ENCODE data around the gene NRDE2.
"Not testable (repeated sequence)": the region's sequence is repeated elsewhere in the genome, so short reads cannot be mapped to it uniquely, and the experiment has no call there.

Gene NRDE2

DNA sequence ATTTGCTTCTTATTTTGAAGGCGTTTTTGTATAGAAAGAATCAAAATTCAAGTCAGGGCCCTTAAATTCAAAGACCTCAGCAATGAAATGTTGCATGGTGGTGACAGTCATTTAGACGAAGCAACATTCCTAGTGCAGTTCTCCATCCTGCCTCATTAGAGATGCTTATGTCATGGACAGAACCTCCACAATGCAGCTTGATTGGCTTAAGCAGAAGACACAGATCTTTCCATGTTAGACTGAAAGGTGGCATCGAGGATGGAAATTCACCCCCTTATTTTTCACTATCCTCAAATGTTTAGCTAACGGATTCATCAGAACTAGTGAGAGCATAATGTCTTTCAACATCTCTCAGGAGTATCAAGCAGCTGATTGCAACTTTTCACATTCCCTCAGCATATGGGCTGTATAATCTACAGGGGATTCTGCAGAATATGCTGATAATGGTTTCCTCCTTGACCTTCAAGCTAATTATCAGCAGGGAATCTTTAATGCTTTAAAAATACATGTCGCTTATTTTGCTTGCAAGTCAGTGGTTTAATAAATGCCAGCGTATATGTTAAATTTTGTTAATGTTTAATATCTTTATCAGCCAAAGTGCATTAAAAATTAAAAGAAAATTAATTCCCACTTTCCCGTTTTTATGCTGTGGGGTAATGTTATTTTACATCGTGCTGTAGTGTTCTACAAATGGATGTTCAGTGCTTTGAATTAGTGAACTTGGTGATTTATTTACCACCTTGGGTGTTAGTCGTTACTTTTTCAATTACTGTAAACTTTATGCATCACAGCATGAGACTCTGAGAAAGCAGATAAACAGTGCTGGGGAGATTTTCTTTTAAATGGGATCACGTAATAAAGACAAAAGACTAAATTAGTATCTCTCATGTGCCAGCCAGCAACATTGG lies 12.8 kb upstream of the NRDE2 start:
- DNase-seq (ENCODE audit: low spot score) = no peak

DNA sequence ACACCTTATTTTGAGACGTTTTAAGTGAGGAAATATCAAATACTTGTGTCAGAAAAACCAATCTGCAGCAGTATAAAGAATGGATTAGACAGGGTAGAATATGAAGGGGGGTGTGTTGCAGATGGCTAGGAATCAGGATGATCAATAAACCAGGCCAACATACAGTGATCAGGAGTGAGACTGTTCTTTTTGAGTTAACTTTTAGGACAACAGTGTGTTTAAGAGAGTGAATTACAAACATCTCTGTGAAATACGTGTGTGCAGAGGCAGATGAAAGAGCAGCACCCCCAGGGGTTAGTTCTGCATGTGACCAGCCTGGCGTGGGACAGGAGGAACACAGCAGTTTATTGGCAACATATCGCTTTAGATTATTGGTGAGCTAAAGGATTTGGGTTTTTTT lies 10.6 kb upstream of the NRDE2 start:
- no peak for DNase-seq (ENCODE audit: low spot score)

DNA sequence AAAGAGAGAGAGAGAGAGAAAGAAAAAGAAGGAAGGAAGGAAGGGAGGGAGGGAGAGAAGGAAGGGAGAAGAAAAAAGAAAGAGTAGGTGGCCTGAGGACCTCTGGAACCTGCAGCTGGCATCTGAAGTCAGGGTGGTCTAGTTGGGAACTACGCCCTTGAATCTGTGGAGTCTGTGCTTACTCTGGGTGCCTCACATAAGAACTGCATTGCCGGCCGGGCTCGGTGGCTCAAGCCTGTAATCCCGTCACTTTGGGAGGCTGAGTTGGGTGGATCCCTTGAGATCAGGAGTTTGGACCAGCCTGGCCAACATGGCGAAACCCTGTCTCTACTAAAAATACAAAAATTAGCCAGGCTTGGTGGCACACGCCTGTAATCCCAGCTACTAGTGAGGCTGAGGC lies 10.0 kb upstream of the NRDE2 start:
- no peak for DNase-seq (ENCODE audit: low spot score)

DNA sequence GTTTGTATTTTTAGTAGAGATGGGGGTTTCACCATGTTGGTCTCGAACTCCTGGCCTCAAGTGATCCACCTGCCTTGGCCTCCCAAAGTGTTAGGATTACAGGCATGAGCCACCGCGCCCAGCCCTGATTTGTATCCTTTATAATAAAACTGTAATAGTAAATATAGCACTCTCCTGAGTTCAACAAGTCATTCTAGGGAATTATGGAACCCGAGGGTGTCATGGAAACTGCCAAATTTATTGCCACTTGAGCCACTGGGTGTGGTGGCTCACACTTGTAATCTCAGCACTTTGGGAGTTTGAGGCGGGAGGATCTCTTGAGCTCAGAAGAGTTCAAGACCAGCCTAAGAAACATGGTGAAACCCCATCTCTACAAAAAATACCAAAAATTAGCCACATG lies 9.5 kb upstream of the NRDE2 start:
- DNase-seq (ENCODE audit: low spot score) = not testable (repeated sequence)

- no peak for DNase-seq (ENCODE audit: low spot score)
These were observed 5.2 kb upstream of the NRDE2 start for GRCh38 chr14:90336985-90337384.

DNA sequence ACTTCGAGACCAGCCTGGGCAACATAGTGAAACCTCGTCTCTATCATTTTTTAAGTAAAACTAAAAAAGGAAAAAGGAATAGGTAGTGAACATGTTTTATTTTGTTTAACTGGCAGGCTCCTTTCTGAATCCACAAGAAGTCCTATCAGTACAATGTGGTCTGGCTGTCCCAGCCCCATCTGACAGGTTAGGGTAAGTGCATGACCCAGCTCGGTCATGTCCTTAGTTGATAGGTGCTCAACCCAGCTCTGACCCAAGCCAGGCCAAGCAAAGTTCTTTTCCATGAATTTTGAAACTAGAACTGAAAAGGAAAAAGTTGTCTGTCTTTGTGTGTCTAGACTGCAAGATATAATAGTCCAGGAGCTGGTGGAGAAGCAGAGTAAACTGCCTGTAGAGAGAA lies 4.7 kb upstream of the NRDE2 start:
- DNase-seq (ENCODE audit: low spot score) = no peak

DNA sequence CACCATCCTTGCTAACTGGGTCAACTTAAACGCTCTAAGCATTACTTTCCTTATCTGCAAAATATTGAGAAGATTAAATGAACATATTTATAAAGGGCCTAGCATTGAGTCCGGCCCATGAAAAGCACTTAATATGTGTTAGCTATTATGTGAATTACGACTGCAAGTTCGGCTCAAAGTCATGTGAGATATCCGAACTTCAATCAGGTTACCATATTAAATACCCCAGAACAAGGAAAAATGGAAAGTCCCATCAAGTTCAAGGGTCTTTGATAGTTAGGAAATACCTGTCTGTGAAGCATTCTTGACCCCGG lies 487 bp upstream of the NRDE2 start:
- no peak for DNase-seq (ENCODE audit: low spot score)

DNA sequence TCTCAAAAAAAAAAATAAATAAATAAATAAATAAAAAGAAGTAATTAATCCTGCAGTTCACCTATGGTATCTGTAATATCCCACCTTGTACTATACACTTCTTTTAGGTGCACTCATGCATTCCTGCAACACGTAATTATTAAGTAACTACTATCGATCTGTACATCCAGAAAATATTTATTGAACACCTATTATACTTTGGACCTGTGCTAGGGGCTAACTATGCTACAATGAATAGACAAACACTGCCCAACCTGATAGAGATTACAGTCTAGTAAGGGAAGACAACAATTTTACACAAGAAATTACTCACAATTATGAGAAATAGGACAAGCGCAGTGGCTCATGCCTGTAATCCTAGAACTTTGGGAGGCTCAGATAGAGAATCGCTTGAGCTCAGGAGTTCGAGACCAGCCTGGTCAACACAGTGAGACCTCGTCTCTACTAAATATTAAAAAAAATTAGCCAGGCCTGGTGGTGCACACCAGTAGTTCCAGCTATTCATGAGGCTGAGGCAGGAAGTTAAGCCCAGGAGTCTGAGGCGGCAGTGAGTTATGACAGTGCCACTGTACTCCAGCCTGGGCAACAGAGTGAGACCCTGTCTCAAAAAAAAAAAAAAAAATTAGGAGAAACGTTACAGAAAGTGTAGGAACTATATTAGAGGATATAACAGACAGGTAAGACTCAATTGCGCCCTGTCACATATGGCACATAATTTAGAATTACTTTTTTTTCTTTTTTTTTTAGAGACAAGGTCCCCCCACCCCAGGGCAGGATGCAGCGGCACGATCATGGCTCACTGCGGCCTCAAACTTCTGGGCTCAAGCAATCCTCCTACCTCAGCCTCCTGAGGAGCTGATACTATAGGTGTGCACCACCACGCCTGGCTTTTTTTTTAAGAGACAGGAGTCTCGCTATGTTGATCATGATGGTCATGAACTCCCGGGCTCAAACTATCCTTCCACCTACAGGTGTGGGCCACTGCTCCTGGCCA lies 1.2 kb downstream of the NRDE2 start:
- no peak for DNase-seq (ENCODE audit: low spot score)

DNA sequence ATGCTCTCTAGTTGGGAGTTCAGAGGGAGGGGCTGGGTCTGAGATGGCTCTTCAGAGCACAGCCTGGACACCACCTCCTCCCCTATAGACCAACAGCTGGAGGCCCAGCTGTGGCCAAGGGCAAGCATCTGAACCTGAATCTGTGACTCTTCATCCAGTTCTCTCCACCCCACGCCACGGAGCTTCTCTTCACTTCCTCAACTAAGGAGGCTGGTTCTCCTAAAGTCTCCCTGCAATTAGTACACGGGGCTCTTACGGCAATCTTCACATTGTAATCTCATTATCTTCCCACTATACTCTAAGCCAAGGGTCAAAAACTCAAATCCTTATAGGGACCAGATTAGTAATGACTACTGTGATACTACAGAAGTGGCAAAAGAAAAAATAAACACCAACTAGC lies 9.8 kb downstream of the NRDE2 start:
- DNase-seq (ENCODE audit: low spot score) = no peak

GRCh38 chr14:90319634-90320541 lies 11.9 kb downstream of the NRDE2 start:
- DNase-seq (ENCODE audit: low spot score) = no peak

GRCh38 chr14:90319173-90319572 lies 12.6 kb downstream of the NRDE2 start:
- DNase-seq (ENCODE audit: low spot score) = peak; percentile 7

DNA sequence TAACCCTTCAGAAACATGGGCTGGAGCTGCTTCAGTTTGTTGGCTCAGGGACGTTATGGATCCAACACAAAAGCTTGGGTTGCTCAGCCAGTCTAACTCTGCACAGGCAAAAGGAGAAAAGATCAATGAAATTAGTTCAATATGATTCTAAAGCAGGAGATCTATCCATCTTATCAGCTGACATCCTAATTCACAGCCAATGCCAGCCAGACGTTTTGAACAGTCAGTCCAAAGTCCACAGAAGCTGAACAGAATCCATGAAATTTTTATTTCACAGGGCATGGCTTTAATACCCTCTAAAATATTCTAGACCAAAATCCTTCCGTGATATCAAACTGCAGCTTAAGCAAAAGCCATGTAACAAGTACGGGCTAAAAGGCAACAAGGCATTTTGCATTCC lies 13.7 kb downstream of the NRDE2 start:
- DNase-seq (ENCODE audit: low spot score) = no peak

- DNase-seq (ENCODE audit: low spot score) = no peak
These were observed 14.5 kb downstream of the NRDE2 start for GRCh38 chr14:90317286-90317685.

- no peak for DNase-seq (ENCODE audit: low spot score)
These were observed 23.2 kb downstream of the NRDE2 start for GRCh38 chr14:90308561-90308960.

GRCh38 chr14:90305176-90305601 lies 26.6 kb downstream of the NRDE2 start:
- no peak for DNase-seq (ENCODE audit: low spot score)

DNA sequence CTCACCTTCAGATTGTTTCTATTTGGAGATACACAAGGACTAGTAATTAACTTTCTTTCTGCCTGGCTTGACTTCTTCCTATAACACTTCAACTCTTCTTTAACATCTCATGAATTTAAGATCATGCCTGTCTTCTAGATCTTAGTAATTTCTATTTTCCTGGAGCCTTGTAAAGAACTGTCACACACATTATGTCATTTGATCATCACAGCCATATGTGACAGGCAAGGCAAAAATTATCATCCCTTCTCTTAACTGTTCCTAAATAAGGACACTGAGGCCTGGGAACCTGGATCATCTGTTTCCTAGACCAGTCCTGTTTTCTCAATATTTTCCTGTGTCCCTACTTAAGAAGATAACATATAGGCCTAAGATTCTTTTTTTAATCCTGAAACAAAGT lies 27.2 kb downstream of the NRDE2 start:
- no peak for DNase-seq (ENCODE audit: low spot score)

GRCh38 chr14:90303473-90303872 lies 28.3 kb downstream of the NRDE2 start:
- no peak for DNase-seq (ENCODE audit: low spot score)

DNA sequence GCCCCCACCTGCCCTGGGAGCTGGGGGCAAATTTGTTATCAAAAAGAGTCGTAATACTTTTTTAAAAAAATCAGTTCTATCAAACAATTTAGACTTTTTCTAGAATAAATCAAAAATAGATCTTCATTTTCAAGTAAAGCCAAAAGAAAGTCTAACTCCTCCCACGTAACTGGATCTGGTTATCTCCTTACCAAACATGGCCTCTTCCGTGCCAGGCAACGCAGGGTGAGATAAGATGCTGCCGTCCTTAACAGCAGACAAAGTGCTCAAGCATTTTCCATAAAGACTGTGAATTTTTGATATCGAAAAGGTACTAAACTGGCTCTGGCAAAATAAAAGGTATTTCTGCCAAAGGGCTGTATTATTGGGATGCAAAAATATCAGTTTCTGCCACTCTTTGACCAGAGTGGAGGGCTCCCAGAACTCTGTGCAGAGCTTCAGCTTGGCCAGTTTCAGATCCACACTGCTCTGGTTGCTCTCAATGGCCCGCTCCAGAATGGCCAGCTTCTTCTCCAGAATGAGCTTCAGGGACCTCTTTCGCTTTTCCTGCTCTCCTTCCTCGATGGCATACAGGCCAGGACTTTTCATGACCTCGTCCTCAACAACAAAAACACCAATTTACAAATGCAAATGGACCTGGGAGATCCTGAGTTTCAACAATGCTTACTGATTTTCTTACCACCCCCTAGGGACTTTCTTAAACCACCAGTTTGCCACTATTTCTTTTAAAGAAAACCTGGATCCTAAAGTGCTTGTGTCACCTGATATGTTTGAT lies 29.0 kb downstream of the NRDE2 start:
- no peak for DNase-seq (ENCODE audit: low spot score)

- DNase-seq (ENCODE audit: low spot score) = peak; percentile 71
These were observed 30.1 kb downstream of the NRDE2 start for GRCh38 chr14:90301668-90302090.

- DNase-seq (ENCODE audit: low spot score) = no peak
These were observed 30.6 kb downstream of the NRDE2 start for GRCh38 chr14:90301122-90301521.

- peak; percentile 15 for DNase-seq (ENCODE audit: low spot score)
These were observed 31.1 kb downstream of the NRDE2 start for GRCh38 chr14:90300611-90301047.

Measured in AG08395 (cell line).